Hindlimb muscle (tissue), 1 donor: ENCODE measurements around the gene CLRN1. TPM values are rescaled to one million over a fixed set of nuclear protein-coding genes. Genes with fewer than 3 reads are reported as not detected.

Experiments used
- polyA plus RNA-seq: library from polyadenylated mRNA; unstranded; fragments of 120-200 nt; gene quantifications from one replicate; pipeline ENCODE4 v1.2.1, GENCODE V29; 2013; ENCODE audit not compliant: insufficient read length

CLRN1 gene
- polyA plus RNA-seq, 1 donor = 0.19 TPM

Other genes starting within 250 kb of the CLRN1 start
- gene SIAH2, start 209.6 kb downstream of the CLRN1 start, polyA plus RNA-seq = 16.4 TPM
- gene MINDY4B, start 67.3 kb downstream of the CLRN1 start, polyA plus RNA-seq = not detected
- gene MED12L, start 112.9 kb upstream of the CLRN1 start, polyA plus RNA-seq = 9.7 TPM
- not detected for gene GPR171, start 230.5 kb upstream of the CLRN1 start, polyA plus RNA-seq